SK-N-SH (cell line): ENCODE results near the gene NEDD8. TPM values are rescaled to one million over a fixed set of nuclear protein-coding genes. Genes with fewer than 3 reads are reported as not detected.

Experiments
- CTCF ChIA-PET: fragments of 300-600, 350-600 bp; formaldehyde crosslinking; extraction: SDS; loops from one replicate; lab custom pipeline; 2021; lab: Yijun Ruan, JAX
- POLR2A ChIA-PET: fragments of 350-600 bp; sonication (Branson Sonifier 250); formaldehyde crosslinking; extraction: SDS; loops from one replicate; lab custom pipeline; 2020; ENCODE audit warnings: antibody characterized with exemption, inconsistent platforms; lab: Yijun Ruan, JAX
- DNase-seq: peaks from one replicate; pipeline ENCODE4 v3.0.0; 2012
- H2AFZ ChIP-seq: fragments of 200-600 bp; sonication (generic); 2 replicates; pipeline ENCODE4 v1.8.1; 2016; ENCODE audit warnings: antibody characterized with exemption, mild to moderate bottlenecking, low read depth
- H3F3A ChIP-seq: fragments of 200-600 bp; sonication (generic); replicated peaks from 2 replicates; pipeline ENCODE3; 2016; ENCODE audit warnings: antibody characterized with exemption, mild to moderate bottlenecking; ENCODE audit not compliant: insufficient read depth
- H3K27ac ChIP-seq, 2 experiments: fragments of 200-500 bp in 1 of 2; fragments of 200-600 bp in 1 of 2; sonication (Bioruptor generic) in 1 of 2; sonication (generic), shearing (Covaris generic) in 1 of 2; 2 replicates each; pipeline versions ENCODE4 v1.5.1 to v1.6.1; 2014 to 2016; ENCODE audit warnings: low read depth in 2 of 2, inconsistent platforms in 1 of 2, low read length in 1 of 2, mild to moderate bottlenecking in 1 of 2, mixed read lengths in 1 of 2
- H3K27me3 ChIP-seq: fragments of 200-600 bp; sonication (generic), shearing (Covaris generic); 2 replicates; pipeline ENCODE4 v1.6.1; 2016; ENCODE audit warnings: mixed run types; ENCODE audit not compliant: insufficient read depth
- H3K36me3 ChIP-seq, 2 experiments: fragments of 200-500 bp in 1 of 2; fragments of 200-600 bp in 1 of 2; sonication (Bioruptor generic) in 1 of 2; sonication (generic) in 1 of 2; replicated peaks in 1 of 2; 2 replicates each; pipeline versions ENCODE3 to v1.5.1; 2014 to 2016; ENCODE audit warnings: low read length in 1 of 2, mild to moderate bottlenecking in 1 of 2; ENCODE audit not compliant: insufficient read depth in 2 of 2, control insufficient read depth in 1 of 2
- H3K4me1 ChIP-seq, 2 experiments: fragments of 200-500 bp in 1 of 2; fragments of 200-600 bp in 1 of 2; sonication (Bioruptor generic) in 1 of 2; sonication (generic), shearing (Covaris generic) in 1 of 2; 2 replicates each; pipeline versions ENCODE4 v1.5.1 to v1.6.1; 2014 to 2016; ENCODE audit warnings: low read depth in 1 of 2, low read length in 1 of 2, mixed run types in 1 of 2; ENCODE audit not compliant: insufficient read depth in 2 of 2, control insufficient read depth in 1 of 2
- H3K4me2 ChIP-seq: fragments of 200-600 bp; sonication (generic), shearing (Covaris generic); 2 replicates; pipeline ENCODE4 v1.6.1; 2017; ENCODE audit warnings: mixed run types
- H3K4me3 ChIP-seq, 2 experiments: fragments of 200-500 bp in 1 of 2; fragments of 200-600 bp in 1 of 2; sonication (Bioruptor generic) in 1 of 2; sonication (generic), shearing (Covaris generic) in 1 of 2; 2 replicates each; pipeline versions ENCODE4 v1.5.1 to v1.8.1; 2014 to 2016; ENCODE audit warnings: low read depth in 2 of 2, inconsistent platforms in 1 of 2, low read length in 1 of 2, mild to moderate bottlenecking in 1 of 2, mixed read lengths in 1 of 2, moderate library complexity in 1 of 2
- H3K79me2 ChIP-seq: fragments of 200-600 bp; sonication (generic); 2 replicates; pipeline ENCODE4 v1.8.1; 2017; ENCODE audit warnings: mild to moderate bottlenecking; ENCODE audit not compliant: insufficient read depth
- H3K9ac ChIP-seq: fragments of 200-600 bp; sonication (generic); 2 replicates; pipeline ENCODE4 v1.6.1; 2017; ENCODE audit warnings: mixed run types
- H3K9me2 ChIP-seq: fragments of 200-600 bp; sonication (generic); 2 replicates; pipeline ENCODE4 v1.6.1; 2017; ENCODE audit warnings: mixed run types
- H3K9me3 ChIP-seq: fragments of 200-600 bp; sonication (generic); 2 replicates; pipeline ENCODE4 v1.6.1; 2017; ENCODE audit warnings: mixed run types, mild to moderate bottlenecking, moderate library complexity
- H4K20me1 ChIP-seq: fragments of 200-600 bp; sonication (generic); 2 replicates; pipeline ENCODE4 v1.6.1; 2017; ENCODE audit warnings: mild to moderate bottlenecking, mixed run types; ENCODE audit not compliant: insufficient read depth
- EP300 ChIP-seq, 2 experiments: IDR thresholded peaks; 2 replicates each; pipeline versions ENCODE4 v1.4.0 to v1.6.1; 2012; ENCODE audit warnings: borderline replicate concordance in 1 of 2, low read depth in 1 of 2, low read length in 1 of 2
- EZH2phosphoT487 ChIP-seq: fragments of 200-600 bp; sonication (generic); IDR thresholded peaks from 2 replicates; pipeline ENCODE4 v1.6.1; 2017; ENCODE audit warnings: low read depth, mixed run types, mild to moderate bottlenecking, antibody characterized with exemption, moderate library complexity, borderline replicate concordance
- FOXJ3 ChIP-seq: sonication (generic); formaldehyde crosslinking; IDR thresholded peaks from 2 replicates; pipeline ENCODE4 v1.5.1; 2020; ENCODE audit warnings: mild to moderate bottlenecking, missing genetic modification reagents
- GATA2 ChIP-seq: sonication (generic); formaldehyde crosslinking; IDR thresholded peaks from 2 replicates; pipeline ENCODE4 v1.5.0; 2020; ENCODE audit warnings: mild to moderate bottlenecking, missing genetic modification reagents
- MXI1 ChIP-seq: IDR thresholded peaks from 2 replicates; pipeline ENCODE4 v1.6.1; 2012; ENCODE audit warnings: mild to moderate bottlenecking, low read depth, low read length, improper control_type of control experiment
- NFIC ChIP-seq: IDR thresholded peaks from 2 replicates; pipeline ENCODE4 v1.4.0; 2012; ENCODE audit warnings: borderline replicate concordance
- POLR2AphosphoS5 ChIP-seq: IDR thresholded peaks from 2 replicates; pipeline ENCODE4 v1.6.1; 2012; ENCODE audit warnings: low read depth, low read length
- RCOR1 ChIP-seq: fragments of 150-350 bp; IDR thresholded peaks from 2 replicates; pipeline ENCODE4 v1.6.1; 2017; ENCODE audit warnings: antibody characterized with exemption, low read length
- RFX5 ChIP-seq: IDR thresholded peaks from 2 replicates; pipeline ENCODE4 v1.6.1; 2012; ENCODE audit warnings: mild to moderate bottlenecking, improper control_type of control experiment, low read length
- RXRA ChIP-seq: IDR thresholded peaks from 2 replicates; pipeline ENCODE4 v1.4.0; 2012; ENCODE audit warnings: low read depth, mild to moderate bottlenecking, borderline replicate concordance
- TCF12 ChIP-seq: IDR thresholded peaks from 2 replicates; pipeline ENCODE4 v1.4.0; 2012
- TEAD4 ChIP-seq: IDR thresholded peaks from 2 replicates; pipeline ENCODE4 v1.4.0; 2012; ENCODE audit warnings: mild to moderate bottlenecking, borderline replicate concordance; ENCODE audit not compliant: insufficient read depth
- WGBS: methylation state at CpG from one replicate; pipeline ENCODE4 v1.1.6; 2017; ENCODE audit warnings: low lambda C conversion rate; 5-methylcytosine and 5-hydroxymethylcytosine counted together
- polyA plus RNA-seq, 3 experiments: library from polyadenylated mRNA; depleted of rRNA; stranded (reverse); fragments of >200 nt; gene quantifications; 2 replicates each; pipeline ENCODE4 v1.2.3, GENCODE V29; 2012
- TF ChIP-seq, protein P1 (sequence below): IDR thresholded peaks from 2 replicates; pipeline ENCODE4 v1.4.0; 2012; ENCODE audit warnings: low read depth
- TF ChIP-seq, protein P2 (sequence below): IDR thresholded peaks from 2 replicates; pipeline ENCODE4 v1.4.0; 2012; ENCODE audit warnings: low read depth, borderline replicate concordance
- TF ChIP-seq, protein P3 (sequence below): fragments of 150-350 bp; IDR thresholded peaks from 2 replicates; pipeline ENCODE4 v1.6.1; 2016; ENCODE audit warnings: mild to moderate bottlenecking, low read depth, low read length
- TF ChIP-seq, protein P4 (sequence below): IDR thresholded peaks from 2 replicates; pipeline ENCODE4; 2012
- TF ChIP-seq, protein P5 (sequence below): IDR thresholded peaks from 2 replicates; pipeline ENCODE4 v1.6.1; 2012; ENCODE audit warnings: mild to moderate bottlenecking, low read depth, low read length, moderate library complexity

NEDD8 gene
- polyA plus RNA-seq, 1 of the 3 experiments (the other 2 are of a cell fraction) = 534 TPM

DNA sequence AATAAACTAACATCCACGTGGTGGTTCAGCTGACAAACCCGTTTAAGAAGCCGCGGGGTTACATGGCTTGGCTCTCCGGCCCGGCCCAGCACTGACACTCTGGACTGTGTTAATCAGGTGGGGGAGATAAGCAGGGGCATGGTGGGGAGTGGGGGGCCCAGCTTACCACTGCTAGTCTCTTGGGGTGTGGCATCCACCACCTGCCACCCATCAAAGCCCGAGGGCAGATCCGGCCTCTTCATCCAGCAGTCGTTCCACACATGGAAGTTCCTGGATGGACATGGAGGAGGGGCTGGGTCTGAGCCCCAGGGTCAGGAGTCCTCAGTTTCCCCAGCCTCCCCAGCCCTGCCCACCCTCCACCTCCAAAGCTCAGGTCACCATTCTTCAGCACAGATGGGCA, 26.0 kb upstream of the NEDD8 start:
- Histone ChIP-seq H3K36me3 (peaks cover 0 to 3% of the 10 kb centered on the region in 2 experiments), H3K27me3 (no peaks in the 10 kb centered on the region), H3F3A (peaks cover 5% of the 10 kb centered on the region), H3K4me1 (peaks cover 0 to 3% of the 10 kb centered on the region in 2 experiments; a peak in 1 of 4 replicates), H3K9me3 (no peaks in the 10 kb centered on the region), H3K9me2 (no peaks in the 10 kb centered on the region), H4K20me1 (no peaks in the 10 kb centered on the region), H3K9ac (no peak overlapping the region), H3K79me2 (no peaks in the 10 kb centered on the region), H3K27ac (no peak overlapping the region), H2AFZ (no peak overlapping the region), H3K4me3 (no peak overlapping the region), H3K4me2 (no peak overlapping the region)
- 84% methylated on average over 6 of the region's 9 CpGs for WGBS
- ChIA-PET POLR2A (no interaction called here), CTCF (interaction anchor here (1.0 to 4.0 kb wide), 5 partner anchors 16 to 75 kb away, joined by 3 to 15 read pairs (median 6); partner anchors contain the start of genes CIDEB, MDP1 and TINF2)
- TF ChIP-seq MXI1 = no peak
- no peak for TF ChIP-seq GATA2 (CRISPR knock-in tag)
- TF ChIP-seq, protein P1, sequence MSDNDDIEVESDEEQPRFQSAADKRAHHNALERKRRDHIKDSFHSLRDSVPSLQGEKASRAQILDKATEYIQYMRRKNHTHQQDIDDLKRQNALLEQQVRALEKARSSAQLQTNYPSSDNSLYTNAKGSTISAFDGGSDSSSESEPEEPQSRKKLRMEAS = no peak
- TF ChIP-seq NFIC = no peak
- TF ChIP-seq, protein P2, sequence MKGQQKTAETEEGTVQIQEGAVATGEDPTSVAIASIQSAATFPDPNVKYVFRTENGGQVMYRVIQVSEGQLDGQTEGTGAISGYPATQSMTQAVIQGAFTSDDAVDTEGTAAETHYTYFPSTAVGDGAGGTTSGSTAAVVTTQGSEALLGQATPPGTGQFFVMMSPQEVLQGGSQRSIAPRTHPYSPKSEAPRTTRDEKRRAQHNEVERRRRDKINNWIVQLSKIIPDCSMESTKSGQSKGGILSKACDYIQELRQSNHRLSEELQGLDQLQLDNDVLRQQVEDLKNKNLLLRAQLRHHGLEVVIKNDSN = no peak
- TF ChIP-seq EP300 (IDR thresholded peaks at IDR 0.05; ENCODE audit: borderline replicate concordance in 1 of 2, low read depth in 1 of 2, low read length in 1 of 2) = no peak
- TF ChIP-seq FOXJ3 (CRISPR knock-in tag) = no peak
- no peak for TF ChIP-seq RXRA
- TF ChIP-seq, protein P3, sequence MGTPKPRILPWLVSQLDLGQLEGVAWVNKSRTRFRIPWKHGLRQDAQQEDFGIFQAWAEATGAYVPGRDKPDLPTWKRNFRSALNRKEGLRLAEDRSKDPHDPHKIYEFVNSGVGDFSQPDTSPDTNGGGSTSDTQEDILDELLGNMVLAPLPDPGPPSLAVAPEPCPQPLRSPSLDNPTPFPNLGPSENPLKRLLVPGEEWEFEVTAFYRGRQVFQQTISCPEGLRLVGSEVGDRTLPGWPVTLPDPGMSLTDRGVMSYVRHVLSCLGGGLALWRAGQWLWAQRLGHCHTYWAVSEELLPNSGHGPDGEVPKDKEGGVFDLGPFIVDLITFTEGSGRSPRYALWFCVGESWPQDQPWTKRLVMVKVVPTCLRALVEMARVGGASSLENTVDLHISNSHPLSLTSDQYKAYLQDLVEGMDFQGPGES = no peak
- TF ChIP-seq RCOR1 = no peak
- TF ChIP-seq RFX5 = no peak
- TF ChIP-seq TEAD4 = no peak
- TF ChIP-seq POLR2AphosphoS5 = no peak
- TF ChIP-seq, protein P4, sequence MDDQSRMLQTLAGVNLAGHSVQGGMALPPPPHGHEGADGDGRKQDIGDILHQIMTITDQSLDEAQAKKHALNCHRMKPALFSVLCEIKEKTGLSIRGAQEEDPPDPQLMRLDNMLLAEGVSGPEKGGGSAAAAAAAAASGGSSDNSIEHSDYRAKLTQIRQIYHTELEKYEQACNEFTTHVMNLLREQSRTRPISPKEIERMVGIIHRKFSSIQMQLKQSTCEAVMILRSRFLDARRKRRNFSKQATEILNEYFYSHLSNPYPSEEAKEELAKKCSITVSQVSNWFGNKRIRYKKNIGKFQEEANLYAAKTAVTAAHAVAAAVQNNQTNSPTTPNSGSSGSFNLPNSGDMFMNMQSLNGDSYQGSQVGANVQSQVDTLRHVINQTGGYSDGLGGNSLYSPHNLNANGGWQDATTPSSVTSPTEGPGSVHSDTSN = no peak
- TF ChIP-seq, protein P5, sequence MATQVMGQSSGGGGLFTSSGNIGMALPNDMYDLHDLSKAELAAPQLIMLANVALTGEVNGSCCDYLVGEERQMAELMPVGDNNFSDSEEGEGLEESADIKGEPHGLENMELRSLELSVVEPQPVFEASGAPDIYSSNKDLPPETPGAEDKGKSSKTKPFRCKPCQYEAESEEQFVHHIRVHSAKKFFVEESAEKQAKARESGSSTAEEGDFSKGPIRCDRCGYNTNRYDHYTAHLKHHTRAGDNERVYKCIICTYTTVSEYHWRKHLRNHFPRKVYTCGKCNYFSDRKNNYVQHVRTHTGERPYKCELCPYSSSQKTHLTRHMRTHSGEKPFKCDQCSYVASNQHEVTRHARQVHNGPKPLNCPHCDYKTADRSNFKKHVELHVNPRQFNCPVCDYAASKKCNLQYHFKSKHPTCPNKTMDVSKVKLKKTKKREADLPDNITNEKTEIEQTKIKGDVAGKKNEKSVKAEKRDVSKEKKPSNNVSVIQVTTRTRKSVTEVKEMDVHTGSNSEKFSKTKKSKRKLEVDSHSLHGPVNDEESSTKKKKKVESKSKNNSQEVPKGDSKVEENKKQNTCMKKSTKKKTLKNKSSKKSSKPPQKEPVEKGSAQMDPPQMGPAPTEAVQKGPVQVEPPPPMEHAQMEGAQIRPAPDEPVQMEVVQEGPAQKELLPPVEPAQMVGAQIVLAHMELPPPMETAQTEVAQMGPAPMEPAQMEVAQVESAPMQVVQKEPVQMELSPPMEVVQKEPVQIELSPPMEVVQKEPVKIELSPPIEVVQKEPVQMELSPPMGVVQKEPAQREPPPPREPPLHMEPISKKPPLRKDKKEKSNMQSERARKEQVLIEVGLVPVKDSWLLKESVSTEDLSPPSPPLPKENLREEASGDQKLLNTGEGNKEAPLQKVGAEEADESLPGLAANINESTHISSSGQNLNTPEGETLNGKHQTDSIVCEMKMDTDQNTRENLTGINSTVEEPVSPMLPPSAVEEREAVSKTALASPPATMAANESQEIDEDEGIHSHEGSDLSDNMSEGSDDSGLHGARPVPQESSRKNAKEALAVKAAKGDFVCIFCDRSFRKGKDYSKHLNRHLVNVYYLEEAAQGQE = no peak
- TF ChIP-seq EZH2phosphoT487 = no peak
- no peak for TF ChIP-seq TCF12
- DNase-seq = no peak
